ENCODE results near the gene FIBCD1. TPM values are rescaled to one million over a fixed set of nuclear protein-coding genes. Genes with fewer than 3 reads are reported as not detected.

Gene FIBCD1
- total and polyA plus RNA-seq, 12 donors = 0.11 to 55.7 (median 18.3) TPM

DNA sequence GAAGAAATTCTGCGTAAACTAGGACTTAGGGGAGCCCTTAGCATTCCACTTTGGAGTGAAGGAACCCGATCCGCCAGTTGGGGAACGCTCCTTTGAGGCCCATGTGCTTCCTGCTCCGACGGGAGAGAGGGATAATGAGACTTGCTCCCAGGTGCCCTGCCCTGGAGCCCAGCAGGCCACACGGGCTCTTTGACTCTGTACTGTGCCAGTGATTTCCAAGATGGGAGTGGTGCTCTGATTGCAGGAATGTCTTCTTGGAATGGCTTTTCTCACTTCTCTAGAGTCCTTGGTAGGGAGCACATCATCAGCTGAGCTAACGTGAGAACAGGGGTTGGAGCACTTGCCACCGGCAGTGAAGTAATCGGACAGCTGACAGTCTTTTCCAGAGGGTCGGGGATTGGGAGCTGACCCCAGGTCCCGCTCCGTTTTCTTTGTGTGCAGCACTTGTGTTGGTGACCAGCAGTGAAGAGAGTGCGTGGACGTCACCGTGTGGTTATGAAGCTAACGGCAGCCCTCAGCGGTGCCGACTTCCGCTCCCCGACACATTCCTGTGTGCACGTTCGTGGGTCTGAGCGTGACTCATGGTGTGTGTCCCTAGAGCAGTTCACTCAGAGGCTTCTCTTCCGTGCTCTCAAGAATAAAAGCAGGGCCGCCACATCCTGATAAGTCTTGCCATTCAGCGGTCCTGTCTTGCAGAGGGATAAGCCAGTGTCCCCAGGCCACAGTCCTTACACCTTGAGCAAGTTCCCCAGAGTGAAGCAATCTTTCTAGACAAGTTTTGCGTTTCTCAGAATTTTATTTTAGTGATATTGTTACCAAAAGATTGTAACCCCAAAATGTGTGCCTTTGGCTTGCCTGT is 78.4 kb downstream of the FIBCD1 start:
- Histone ChIP-seq H3K4me3 (no peak overlapping the region), H3K27me3 (no peaks in the 10 kb centered on the region), H3K36me3 (replicated peaks in 1 of 2) (peaks cover 0 to 29% of the 10 kb centered on the region in 2 donors), H3K27ac (peak overlapping the region; percentile 21 to 91 (median 55)), H3K4me1 (replicated peaks in 1 of 2) (peaks cover 0 to 15% of the 10 kb centered on the region in 2 donors), H3K9me3 (replicated peaks in 1 of 3) (no peaks in the 10 kb centered on the region)
- intact Hi-C loops (cut with DNase I) = loop anchor here (5.0 kb wide), 2 partner anchors 88 to 153 kb away; no protein-coding TSS in a partner anchor
- 46 to 67% (median 52%) methylated on average over 16 to 28 of the region's 28 CpGs for WGBS, 4 donors
- TF ChIP-seq, protein P1, sequence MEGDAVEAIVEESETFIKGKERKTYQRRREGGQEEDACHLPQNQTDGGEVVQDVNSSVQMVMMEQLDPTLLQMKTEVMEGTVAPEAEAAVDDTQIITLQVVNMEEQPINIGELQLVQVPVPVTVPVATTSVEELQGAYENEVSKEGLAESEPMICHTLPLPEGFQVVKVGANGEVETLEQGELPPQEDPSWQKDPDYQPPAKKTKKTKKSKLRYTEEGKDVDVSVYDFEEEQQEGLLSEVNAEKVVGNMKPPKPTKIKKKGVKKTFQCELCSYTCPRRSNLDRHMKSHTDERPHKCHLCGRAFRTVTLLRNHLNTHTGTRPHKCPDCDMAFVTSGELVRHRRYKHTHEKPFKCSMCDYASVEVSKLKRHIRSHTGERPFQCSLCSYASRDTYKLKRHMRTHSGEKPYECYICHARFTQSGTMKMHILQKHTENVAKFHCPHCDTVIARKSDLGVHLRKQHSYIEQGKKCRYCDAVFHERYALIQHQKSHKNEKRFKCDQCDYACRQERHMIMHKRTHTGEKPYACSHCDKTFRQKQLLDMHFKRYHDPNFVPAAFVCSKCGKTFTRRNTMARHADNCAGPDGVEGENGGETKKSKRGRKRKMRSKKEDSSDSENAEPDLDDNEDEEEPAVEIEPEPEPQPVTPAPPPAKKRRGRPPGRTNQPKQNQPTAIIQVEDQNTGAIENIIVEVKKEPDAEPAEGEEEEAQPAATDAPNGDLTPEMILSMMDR (IDR thresholded peaks at IDR 0.05) = peak in 3 of 6 experiments; percentile 39 to 48 (median 46)
- TF ChIP-seq POLR2A (IDR thresholded peaks at IDR 0.05) = peak in 1 of 2 donors; percentile 28
- peak; percentile 52 to 94 (median 89) for DNase-seq

DNA sequence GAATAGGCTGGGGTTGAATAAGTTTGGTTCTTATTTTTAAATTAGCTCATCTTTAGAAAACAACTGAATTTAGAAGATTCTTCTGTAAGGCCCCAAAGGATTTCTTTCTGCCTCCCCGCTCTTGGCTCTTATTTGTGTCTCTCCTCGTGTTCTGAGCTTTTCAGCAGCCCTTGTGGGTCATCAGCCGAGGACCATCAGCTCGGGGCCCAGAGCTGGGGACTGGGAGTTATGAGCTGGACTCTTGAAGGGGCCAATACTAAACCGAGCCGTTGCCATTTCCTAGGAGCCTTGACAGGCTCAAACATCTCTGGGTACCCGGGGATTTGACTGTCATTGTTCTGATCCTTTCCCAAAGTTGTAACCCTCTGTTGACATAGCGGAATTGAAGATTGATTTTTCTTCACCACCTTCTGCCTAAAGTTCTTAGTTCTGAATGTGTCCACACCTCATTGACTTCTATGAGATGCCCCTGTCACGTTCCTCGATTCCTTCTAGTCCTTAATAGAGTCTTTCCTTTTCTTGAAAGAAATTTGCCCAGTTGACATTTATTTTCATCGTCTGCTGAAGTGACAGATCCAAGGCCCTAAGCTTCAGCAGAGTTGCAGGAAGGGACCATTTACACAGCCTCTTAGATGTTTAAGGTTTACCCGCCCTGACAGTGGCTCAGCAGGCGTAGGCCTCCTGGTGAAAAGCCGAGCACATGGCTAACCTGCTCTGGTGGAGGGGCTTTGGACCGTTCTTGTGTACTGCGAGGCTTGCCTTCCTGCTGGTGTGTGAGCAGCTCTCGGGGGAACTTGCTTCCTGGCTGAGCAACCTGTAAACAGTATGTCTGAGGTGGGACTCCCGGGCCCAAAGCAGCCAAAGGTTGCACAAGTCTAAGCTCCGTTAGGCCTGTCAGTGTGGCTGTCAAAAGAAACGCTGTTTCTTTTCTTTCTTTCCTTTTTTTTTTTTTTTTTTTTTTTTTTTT is 80.0 kb downstream of the FIBCD1 start:
- intact Hi-C loops (cut with DNase I) = no loop called here

DNA sequence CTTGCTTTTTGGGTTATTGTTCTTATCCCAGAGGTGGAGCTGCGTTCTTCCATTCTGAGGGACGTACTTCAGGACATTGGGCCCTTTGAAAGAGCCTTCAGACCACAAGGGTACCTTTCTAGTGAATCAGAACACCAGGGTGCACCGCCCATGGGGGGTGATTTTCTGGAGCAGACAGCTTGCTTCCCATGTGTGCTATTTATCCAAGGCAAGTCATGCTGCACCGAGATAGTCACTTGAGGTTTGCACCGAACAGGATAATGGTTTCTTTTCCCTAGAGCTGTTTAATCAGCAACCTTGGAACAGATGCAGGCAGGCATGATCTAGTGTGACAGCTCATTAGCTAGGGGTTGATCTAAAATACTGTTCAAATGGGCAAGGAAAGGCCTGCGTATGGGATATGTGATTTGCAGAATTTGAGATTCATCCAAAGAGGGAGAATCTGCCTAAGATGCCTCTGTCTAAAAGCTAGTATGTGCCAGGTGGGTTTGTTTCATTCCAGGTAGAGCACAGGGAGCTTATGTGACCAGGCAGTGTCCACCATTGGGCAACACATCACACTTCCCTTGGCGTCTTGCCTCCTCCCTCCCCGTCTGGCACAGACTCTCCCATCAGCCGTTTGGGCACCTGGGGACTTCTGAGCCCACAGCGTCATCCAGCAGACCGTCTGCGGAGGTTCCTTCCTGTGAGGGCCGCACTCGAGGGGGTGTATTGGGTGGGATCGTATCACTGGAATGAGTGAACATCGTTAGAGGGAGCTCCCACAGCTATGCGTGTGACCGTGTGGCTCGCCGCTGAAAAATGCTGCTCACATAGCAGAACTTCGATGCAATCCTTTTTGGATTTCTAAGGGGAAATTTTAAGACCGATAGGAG is 80.9 kb downstream of the FIBCD1 start:
- Histone ChIP-seq H3K27me3 (no peaks in the 10 kb centered on the region), H3K4me3 (no peak overlapping the region), H3K9me3 (replicated peaks in 1 of 3) (no peaks in the 10 kb centered on the region), H3K27ac (peak overlapping the region in 2 of 5 donors; percentile 3 to 24), H3K4me1 (replicated peaks in 1 of 2) (peaks cover 0 to 15% of the 10 kb centered on the region in 2 donors), H3K36me3 (replicated peaks in 1 of 2) (peaks cover 0 to 31% of the 10 kb centered on the region in 2 donors)
- DNase-seq = peak in 2 of 7 donors; percentile 42 to 57
- 72 to 77% (median 75%) methylated on average over 13 to 22 of the region's 22 CpGs for WGBS, 4 donors
- intact Hi-C loops (cut with DNase I) = no loop called here
- TF ChIP-seq POLR2A (IDR thresholded peaks at IDR 0.05) = no peak
- TF ChIP-seq, protein P1 (IDR thresholded peaks at IDR 0.05) = no peak

More for the DNA sequence above, 80.0 kb downstream of the FIBCD1 start:
- H3K9me3 ChIP-seq (replicated peaks in 1 of 3) = no peaks in the 10 kb centered on the region
- no peak overlapping the region for H3K4me3 ChIP-seq
- WGBS, 4 donors = 83 to 90% (median 87%) methylated on average over 20 of the region's 20 CpGs
- peaks cover 0 to 15% of the 10 kb centered on the region in 2 donors for H3K4me1 ChIP-seq (replicated peaks in 1 of 2)
- no peak for TF ChIP-seq POLR2A (IDR thresholded peaks at IDR 0.05)
- TF ChIP-seq, protein P1 (IDR thresholded peaks at IDR 0.05) = no peak
- no peaks in the 10 kb centered on the region for H3K27me3 ChIP-seq
- peak overlapping the region in 2 of 5 donors; percentile 3 to 24 for H3K27ac ChIP-seq
- peaks cover 0 to 36% of the 10 kb centered on the region in 2 donors for H3K36me3 ChIP-seq (replicated peaks in 1 of 2)
- DNase-seq = peak in 2 of 7 donors; percentile 14 to 44
